Measurements from ENCODE around the gene PIP.
"Not testable (repeated sequence)": the region's sequence is repeated elsewhere in the genome, so short reads cannot be mapped to it uniquely, and the experiment has no call there.

PIP gene

GRCh38 chr7:143148651-143149050 is 16.8 kb downstream of the PIP start (continued):
- TF ChIP-seq RARB (CRISPR knock-in tag; IDR thresholded peaks at IDR 0.05) (no peak), CSRNP3 (CRISPR knock-in tag; IDR thresholded peaks at IDR 0.05) (no peak), GLIS3 (CRISPR knock-in tag; IDR thresholded peaks at IDR 0.05) (no peak)

DNA sequence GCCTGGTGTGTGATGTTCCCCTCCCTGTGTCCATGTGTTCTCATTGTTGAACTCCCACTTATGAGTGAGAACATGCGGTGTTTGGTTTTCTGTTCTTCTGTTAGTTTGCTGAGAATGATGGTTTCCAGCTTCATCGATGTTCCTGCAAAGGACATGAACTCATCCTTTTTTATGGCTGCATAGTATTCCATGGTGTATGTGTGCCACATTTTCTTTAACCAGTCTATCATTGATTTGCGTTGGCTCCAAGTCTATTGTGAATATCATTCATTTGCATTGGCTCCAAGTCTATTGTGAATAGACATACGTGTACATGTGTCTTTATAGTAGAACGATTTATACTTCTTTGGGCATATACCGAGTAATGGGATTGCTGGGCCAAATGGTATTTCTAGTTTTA is 18.8 kb downstream of the PIP start:
- not testable (repeated sequence) for ATAC-seq

- ATAC-seq = not testable (repeated sequence)
Measured at GRCh38 chr7:143158617-143159016, 26.7 kb downstream of the PIP start.

DNA sequence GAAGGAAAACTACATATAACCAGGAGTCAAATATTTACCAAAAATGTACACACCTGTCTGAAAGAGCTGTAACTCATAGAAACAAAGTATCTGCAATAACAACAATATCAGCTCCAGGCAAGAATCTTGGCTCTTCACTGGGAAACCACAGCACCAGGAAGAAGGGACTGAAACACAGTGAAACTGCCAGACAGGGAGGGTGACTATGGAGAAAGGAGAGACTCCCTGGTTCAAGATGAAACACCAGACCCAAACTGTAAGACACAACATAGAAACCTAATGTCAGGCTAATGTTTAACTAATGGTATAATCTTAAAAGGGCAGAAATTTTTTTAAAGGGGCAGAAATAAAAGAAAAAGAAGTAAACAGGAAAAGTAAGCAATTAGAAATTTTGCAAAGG is 39.8 kb downstream of the PIP start:
- no peak for TF ChIP-seq ZFP30 (CRISPR knock-in tag; IDR thresholded peaks at IDR 0.05)
- TF ChIP-seq, protein P1, sequence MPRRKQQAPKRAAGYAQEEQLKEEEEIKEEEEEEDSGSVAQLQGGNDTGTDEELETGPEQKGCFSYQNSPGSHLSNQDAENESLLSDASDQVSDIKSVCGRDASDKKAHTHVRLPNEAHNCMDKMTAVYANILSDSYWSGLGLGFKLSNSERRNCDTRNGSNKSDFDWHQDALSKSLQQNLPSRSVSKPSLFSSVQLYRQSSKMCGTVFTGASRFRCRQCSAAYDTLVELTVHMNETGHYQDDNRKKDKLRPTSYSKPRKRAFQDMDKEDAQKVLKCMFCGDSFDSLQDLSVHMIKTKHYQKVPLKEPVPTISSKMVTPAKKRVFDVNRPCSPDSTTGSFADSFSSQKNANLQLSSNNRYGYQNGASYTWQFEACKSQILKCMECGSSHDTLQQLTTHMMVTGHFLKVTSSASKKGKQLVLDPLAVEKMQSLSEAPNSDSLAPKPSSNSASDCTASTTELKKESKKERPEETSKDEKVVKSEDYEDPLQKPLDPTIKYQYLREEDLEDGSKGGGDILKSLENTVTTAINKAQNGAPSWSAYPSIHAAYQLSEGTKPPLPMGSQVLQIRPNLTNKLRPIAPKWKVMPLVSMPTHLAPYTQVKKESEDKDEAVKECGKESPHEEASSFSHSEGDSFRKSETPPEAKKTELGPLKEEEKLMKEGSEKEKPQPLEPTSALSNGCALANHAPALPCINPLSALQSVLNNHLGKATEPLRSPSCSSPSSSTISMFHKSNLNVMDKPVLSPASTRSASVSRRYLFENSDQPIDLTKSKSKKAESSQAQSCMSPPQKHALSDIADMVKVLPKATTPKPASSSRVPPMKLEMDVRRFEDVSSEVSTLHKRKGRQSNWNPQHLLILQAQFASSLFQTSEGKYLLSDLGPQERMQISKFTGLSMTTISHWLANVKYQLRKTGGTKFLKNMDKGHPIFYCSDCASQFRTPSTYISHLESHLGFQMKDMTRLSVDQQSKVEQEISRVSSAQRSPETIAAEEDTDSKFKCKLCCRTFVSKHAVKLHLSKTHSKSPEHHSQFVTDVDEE (CRISPR knock-in tag; IDR thresholded peaks at IDR 0.05) = no peak
- TF ChIP-seq BACH2 (CRISPR knock-in tag; IDR thresholded peaks at IDR 0.05; ENCODE audit: borderline replicate concordance) = no peak
- TF ChIP-seq TOX (CRISPR knock-in tag; IDR thresholded peaks at IDR 0.05; ENCODE audit: borderline replicate concordance) = no peak
- TF ChIP-seq ARNTL (CRISPR knock-in tag; IDR thresholded peaks at IDR 0.05; ENCODE audit: borderline replicate concordance, low read depth) = no peak
- TF ChIP-seq CSDC2 (CRISPR knock-in tag; IDR thresholded peaks at IDR 0.05) = no peak
- TF ChIP-seq OSR1 (CRISPR knock-in tag; IDR thresholded peaks at IDR 0.05) = no peak
- TF ChIP-seq GLIS3 (CRISPR knock-in tag; IDR thresholded peaks at IDR 0.05) = no peak
- no peak for TF ChIP-seq ZNF565 (CRISPR knock-in tag; conservative IDR thresholded peaks at IDR 0.05; ENCODE audit: low read depth)
- TF ChIP-seq ZNF70 (CRISPR knock-in tag; IDR thresholded peaks at IDR 0.05) = no peak
- TF ChIP-seq PPARA (CRISPR knock-in tag; IDR thresholded peaks at IDR 0.05; ENCODE audit: borderline replicate concordance) = no peak
- TF ChIP-seq ZFP3 (CRISPR knock-in tag; IDR thresholded peaks at IDR 0.05) = no peak
- TF ChIP-seq CREB5 (CRISPR knock-in tag; IDR thresholded peaks at IDR 0.05; ENCODE audit: low read depth) = no peak
- ATAC-seq = peak; percentile 39; the same call in 2 of the 3 replicates

GRCh38 chr7:143172354-143172753 is 40.5 kb downstream of the PIP start:
- TF ChIP-seq, protein P1 (CRISPR knock-in tag; IDR thresholded peaks at IDR 0.05) = no peak
- TF ChIP-seq RARB (CRISPR knock-in tag; IDR thresholded peaks at IDR 0.05) (no peak), PPARA (CRISPR knock-in tag; IDR thresholded peaks at IDR 0.05; ENCODE audit: borderline replicate concordance) (no peak), ESRRG (CRISPR knock-in tag; IDR thresholded peaks at IDR 0.05) (no peak), TOX (CRISPR knock-in tag; IDR thresholded peaks at IDR 0.05; ENCODE audit: borderline replicate concordance) (no peak), ISL1 (CRISPR knock-in tag; IDR thresholded peaks at IDR 0.05) (no peak), SNAI2 (CRISPR knock-in tag; IDR thresholded peaks at IDR 0.05) (no peak), BACH2 (CRISPR knock-in tag; IDR thresholded peaks at IDR 0.05; ENCODE audit: borderline replicate concordance) (no peak), ZNF565 (CRISPR knock-in tag; conservative IDR thresholded peaks at IDR 0.05; ENCODE audit: low read depth) (no peak), ZNF8 (CRISPR knock-in tag; IDR thresholded peaks at IDR 0.05) (no peak), ZFP3 (CRISPR knock-in tag; IDR thresholded peaks at IDR 0.05) (no peak), ZNF70 (CRISPR knock-in tag; IDR thresholded peaks at IDR 0.05) (no peak), TCF4 (CRISPR knock-in tag; IDR thresholded peaks at IDR 0.05; ENCODE audit: borderline replicate concordance) (no peak), OSR1 (CRISPR knock-in tag; IDR thresholded peaks at IDR 0.05) (no peak)
- TF ChIP-seq, protein P2, sequence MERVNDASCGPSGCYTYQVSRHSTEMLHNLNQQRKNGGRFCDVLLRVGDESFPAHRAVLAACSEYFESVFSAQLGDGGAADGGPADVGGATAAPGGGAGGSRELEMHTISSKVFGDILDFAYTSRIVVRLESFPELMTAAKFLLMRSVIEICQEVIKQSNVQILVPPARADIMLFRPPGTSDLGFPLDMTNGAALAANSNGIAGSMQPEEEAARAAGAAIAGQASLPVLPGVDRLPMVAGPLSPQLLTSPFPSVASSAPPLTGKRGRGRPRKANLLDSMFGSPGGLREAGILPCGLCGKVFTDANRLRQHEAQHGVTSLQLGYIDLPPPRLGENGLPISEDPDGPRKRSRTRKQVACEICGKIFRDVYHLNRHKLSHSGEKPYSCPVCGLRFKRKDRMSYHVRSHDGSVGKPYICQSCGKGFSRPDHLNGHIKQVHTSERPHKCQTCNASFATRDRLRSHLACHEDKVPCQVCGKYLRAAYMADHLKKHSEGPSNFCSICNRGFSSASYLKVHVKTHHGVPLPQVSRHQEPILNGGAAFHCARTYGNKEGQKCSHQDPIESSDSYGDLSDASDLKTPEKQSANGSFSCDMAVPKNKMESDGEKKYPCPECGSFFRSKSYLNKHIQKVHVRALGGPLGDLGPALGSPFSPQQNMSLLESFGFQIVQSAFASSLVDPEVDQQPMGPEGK (CRISPR knock-in tag; IDR thresholded peaks at IDR 0.05; ENCODE audit: borderline replicate concordance) = no peak
- peak; percentile 95 for ATAC-seq
